ENCODE results near the gene PPM1J. TPM values are rescaled to one million over a fixed set of nuclear protein-coding genes. Genes with fewer than 3 reads are reported as not detected.

PPM1J gene
- total and polyA plus RNA-seq, 9 of the 15 experiments (the other 6 are each of a cell fraction or from before 2014, with no cell fraction given): 0.25 to 10.5 (median 4.2) TPM

GRCh38 chr1:112676543-112676942, 38.6 kb downstream of the PPM1J start (continued):
- TF ChIP-seq ZNF197 (CRISPR knock-in tag; IDR thresholded peaks at IDR 0.05; ENCODE audit: low read depth) (no peak), CEBPB (tag; IDR thresholded peaks at IDR 0.05) (no peak), ID3 (CRISPR knock-in tag; IDR thresholded peaks at IDR 0.05) (no peak), ID3 (tag; IDR thresholded peaks at IDR 0.05) (no peak), CHD1 (IDR thresholded peaks at IDR 0.05; ENCODE audit: low read length) (no peak), SRF (CRISPR knock-in tag; IDR thresholded peaks at IDR 0.05) (no peak), U2AF2 (optimal IDR thresholded peaks at IDR 0.05; ENCODE audit: low read depth, low read length) (no peak), TCF7L2 (IDR thresholded peaks at IDR 0.05; ENCODE audit: low read depth, low read length) (peak; percentile 42; the same call in 1 of the 2 replicates), TEAD4 (IDR thresholded peaks at IDR 0.05; ENCODE audit: low read length) (peak; percentile 26; the same call in 1 of the 2 replicates), TEAD4 (CRISPR knock-in tag; IDR thresholded peaks at IDR 0.05; ENCODE audit: borderline replicate concordance) (no peak), FOXJ3 (CRISPR knock-in tag; IDR thresholded peaks at IDR 0.05) (no peak), LEF1 (IDR thresholded peaks at IDR 0.05) (peak; percentile 72; the same call in 1 of the 2 replicates), POU5F1 (IDR thresholded peaks at IDR 0.05; ENCODE audit: borderline replicate concordance, low read depth, low read length, partially characterized antibody) (no peak), NR0B1 (IDR thresholded peaks at IDR 0.05; ENCODE audit: partially characterized antibody) (no peak), POLR2G (IDR thresholded peaks at IDR 0.05; ENCODE audit: low read depth, low read length) (no peak), TAF1 (IDR thresholded peaks at IDR 0.05; ENCODE audit: control insufficient read depth, extremely low read depth, insufficient read depth, low read length, severe bottlenecking) (no peak), FUS (optimal IDR thresholded peaks at IDR 0.05; ENCODE audit: low read depth, low read length) (no peak), DPF2 (IDR thresholded peaks at IDR 0.05) (0 out of 2 replicates have a peak, but pooled peaks have one; percentile 44), EHMT2 (IDR thresholded peaks at IDR 0.05) (no peak), RBM34 (IDR thresholded peaks at IDR 0.05; ENCODE audit: borderline replicate concordance, insufficient read depth, low read length) (no peak), CTBP1 (IDR thresholded peaks at IDR 0.05; ENCODE audit: borderline replicate concordance) (no peak), HNRNPUL1 (IDR thresholded peaks at IDR 0.05; ENCODE audit: low read length) (no peak), THRB (CRISPR knock-in tag; conservative IDR thresholded peaks at IDR 0.05) (no peak), ETS2 (tag; IDR thresholded peaks at IDR 0.05; ENCODE audit: borderline replicate concordance, poor library complexity, severe bottlenecking) (no peak), L3MBTL2 (IDR thresholded peaks at IDR 0.05) (peak; percentile 53; the same call in 1 of the 2 replicates), CHD4 (IDR thresholded peaks at IDR 0.05; ENCODE audit: insufficient read depth, insufficient replicate concordance, low read depth, low read length, poor library complexity, severe bottlenecking) (no peak), MAFG (tag; conservative IDR thresholded peaks at IDR 0.05) (no peak)
